ENCODE data around the gene CCND2.

The CCND2 gene

GRCh38 chr12:4270016-4270830 is 3.3 kb upstream of the CCND2 start:
- H3K27me3 ChIP-seq (ENCODE audit: insufficient read depth, low read length), result peaks cover 61% of the 10 kb centered on the region
- no peak overlapping the region for H2AFZ ChIP-seq (ENCODE audit: low read length, unreplicated experiment)
- no peaks in the 10 kb centered on the region for H3K36me3 ChIP-seq (ENCODE audit: insufficient read depth, low read length)
- H3K27ac ChIP-seq (ENCODE audit: low read depth, low read length), result no peak overlapping the region
- peak overlapping the region; percentile 98; the same call in 1 of the 2 replicates for H3K4me3 ChIP-seq (ENCODE audit: low read depth, low read length)
- H3K79me2 ChIP-seq (ENCODE audit: control insufficient read depth, insufficient read depth, low read length, unreplicated experiment), result peaks cover 14% of the 10 kb centered on the region
- H3K4me1 ChIP-seq (ENCODE audit: control insufficient read depth, insufficient read depth, low read length, unreplicated experiment), result peaks cover 5% of the 10 kb centered on the region

- no peaks in the 10 kb centered on the region for H3K36me3 ChIP-seq (ENCODE audit: insufficient read depth, low read length)
- H3K27me3 ChIP-seq (ENCODE audit: insufficient read depth, low read length), result peaks cover 53% of the 10 kb centered on the region
- H3K79me2 ChIP-seq (ENCODE audit: control insufficient read depth, insufficient read depth, low read length, unreplicated experiment), result peaks cover 16% of the 10 kb centered on the region
- H2AFZ ChIP-seq (ENCODE audit: low read length, unreplicated experiment), result peak overlapping the region; percentile 35
- H3K27ac ChIP-seq (ENCODE audit: low read depth, low read length), result no peak overlapping the region
- H3K4me3 ChIP-seq (ENCODE audit: low read depth, low read length), result peak overlapping the region; percentile 98
- H3K4me1 ChIP-seq (ENCODE audit: control insufficient read depth, insufficient read depth, low read length, unreplicated experiment), result peaks cover 8% of the 10 kb centered on the region
Observed at GRCh38 chr12:4270831-4271716, 2.5 kb upstream of the CCND2 start.

GRCh38 chr12:4271717-4272423 is 1.7 kb upstream of the CCND2 start:
- Histone ChIP-seq H3K27me3 (ENCODE audit: insufficient read depth, low read length) (peaks cover 46% of the 10 kb centered on the region), H2AFZ (ENCODE audit: low read length, unreplicated experiment) (peak overlapping the region; percentile 67), H3K36me3 (ENCODE audit: insufficient read depth, low read length) (no peaks in the 10 kb centered on the region), H3K4me3 (ENCODE audit: low read depth, low read length) (peak overlapping the region; percentile 98), H3K79me2 (ENCODE audit: control insufficient read depth, insufficient read depth, low read length, unreplicated experiment) (peaks cover 19% of the 10 kb centered on the region), H3K4me1 (ENCODE audit: control insufficient read depth, insufficient read depth, low read length, unreplicated experiment) (peaks cover 14% of the 10 kb centered on the region), H3K27ac (ENCODE audit: low read depth, low read length) (no peak overlapping the region)

GRCh38 chr12:4272424-4273272 is 914 bp upstream of the CCND2 start:
- peak overlapping the region; percentile 67 for H2AFZ ChIP-seq (ENCODE audit: low read length, unreplicated experiment)
- H3K27ac ChIP-seq (ENCODE audit: low read depth, low read length), result no peak overlapping the region
- peak overlapping the region; percentile 98 for H3K4me3 ChIP-seq (ENCODE audit: low read depth, low read length)
- no peaks in the 10 kb centered on the region for H3K36me3 ChIP-seq (ENCODE audit: insufficient read depth, low read length)
- peaks cover 17% of the 10 kb centered on the region for H3K4me1 ChIP-seq (ENCODE audit: control insufficient read depth, insufficient read depth, low read length, unreplicated experiment)
- peaks cover 38% of the 10 kb centered on the region for H3K27me3 ChIP-seq (ENCODE audit: insufficient read depth, low read length)
- H3K79me2 ChIP-seq (ENCODE audit: control insufficient read depth, insufficient read depth, low read length, unreplicated experiment), result peaks cover 19% of the 10 kb centered on the region

GRCh38 chr12:4273273-4273651 is 300 bp upstream of the CCND2 start:
- H3K27ac ChIP-seq (ENCODE audit: low read depth, low read length), result no peak overlapping the region
- H3K36me3 ChIP-seq (ENCODE audit: insufficient read depth, low read length), result no peaks in the 10 kb centered on the region
- peak overlapping the region; percentile 98 for H3K4me3 ChIP-seq (ENCODE audit: low read depth, low read length)
- peaks cover 18% of the 10 kb centered on the region for H3K4me1 ChIP-seq (ENCODE audit: control insufficient read depth, insufficient read depth, low read length, unreplicated experiment)
- peak overlapping the region; percentile 45 for H2AFZ ChIP-seq (ENCODE audit: low read length, unreplicated experiment)
- H3K27me3 ChIP-seq (ENCODE audit: insufficient read depth, low read length), result peaks cover 33% of the 10 kb centered on the region
- peaks cover 19% of the 10 kb centered on the region for H3K79me2 ChIP-seq (ENCODE audit: control insufficient read depth, insufficient read depth, low read length, unreplicated experiment)

DNA sequence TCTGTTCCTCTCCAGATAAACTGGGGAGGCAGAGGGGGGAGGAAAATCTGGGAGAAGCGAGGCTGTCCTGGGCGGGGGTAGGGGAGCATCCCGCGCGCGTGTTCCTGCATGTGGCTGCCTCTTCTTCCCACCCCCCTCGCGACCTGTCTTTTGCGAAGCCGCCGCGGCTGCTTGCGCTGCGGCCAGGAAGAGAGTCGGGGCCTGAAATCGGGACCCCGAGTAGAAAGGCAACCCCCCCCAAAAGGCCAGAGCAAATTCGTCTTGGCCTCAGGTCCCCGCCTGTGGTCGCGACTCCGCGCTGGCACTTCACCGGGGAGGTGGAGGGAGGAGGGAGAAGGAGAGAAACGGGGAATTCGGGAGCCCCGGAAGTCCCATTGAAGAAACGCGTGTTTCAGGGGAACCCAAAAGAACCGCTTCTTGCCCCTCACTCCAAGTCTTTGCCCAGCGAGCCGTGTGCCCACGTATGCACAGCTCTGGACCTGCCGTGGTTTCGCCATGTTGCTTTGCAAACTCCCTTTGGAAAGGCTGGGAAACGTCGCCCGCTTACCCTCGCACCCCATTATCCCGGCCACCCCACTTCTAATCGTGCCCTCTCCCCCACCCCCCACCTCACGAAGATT is 944 bp downstream of the CCND2 start:
- Histone ChIP-seq H3K4me3 (ENCODE audit: low read depth, low read length) (peak overlapping the region; percentile 98), H3K4me1 (ENCODE audit: control insufficient read depth, insufficient read depth, low read length, unreplicated experiment) (peaks cover 23% of the 10 kb centered on the region), H2AFZ (ENCODE audit: low read length, unreplicated experiment) (peak overlapping the region; percentile 64), H3K79me2 (ENCODE audit: control insufficient read depth, insufficient read depth, low read length, unreplicated experiment) (peaks cover 19% of the 10 kb centered on the region), H3K27me3 (ENCODE audit: insufficient read depth, low read length) (peaks cover 22% of the 10 kb centered on the region), H3K27ac (ENCODE audit: low read depth, low read length) (no peak overlapping the region; the same call in 1 of the 2 replicates), H3K36me3 (ENCODE audit: insufficient read depth, low read length) (peaks cover 2% of the 10 kb centered on the region; the same call in 1 of the 2 replicates)

DNA sequence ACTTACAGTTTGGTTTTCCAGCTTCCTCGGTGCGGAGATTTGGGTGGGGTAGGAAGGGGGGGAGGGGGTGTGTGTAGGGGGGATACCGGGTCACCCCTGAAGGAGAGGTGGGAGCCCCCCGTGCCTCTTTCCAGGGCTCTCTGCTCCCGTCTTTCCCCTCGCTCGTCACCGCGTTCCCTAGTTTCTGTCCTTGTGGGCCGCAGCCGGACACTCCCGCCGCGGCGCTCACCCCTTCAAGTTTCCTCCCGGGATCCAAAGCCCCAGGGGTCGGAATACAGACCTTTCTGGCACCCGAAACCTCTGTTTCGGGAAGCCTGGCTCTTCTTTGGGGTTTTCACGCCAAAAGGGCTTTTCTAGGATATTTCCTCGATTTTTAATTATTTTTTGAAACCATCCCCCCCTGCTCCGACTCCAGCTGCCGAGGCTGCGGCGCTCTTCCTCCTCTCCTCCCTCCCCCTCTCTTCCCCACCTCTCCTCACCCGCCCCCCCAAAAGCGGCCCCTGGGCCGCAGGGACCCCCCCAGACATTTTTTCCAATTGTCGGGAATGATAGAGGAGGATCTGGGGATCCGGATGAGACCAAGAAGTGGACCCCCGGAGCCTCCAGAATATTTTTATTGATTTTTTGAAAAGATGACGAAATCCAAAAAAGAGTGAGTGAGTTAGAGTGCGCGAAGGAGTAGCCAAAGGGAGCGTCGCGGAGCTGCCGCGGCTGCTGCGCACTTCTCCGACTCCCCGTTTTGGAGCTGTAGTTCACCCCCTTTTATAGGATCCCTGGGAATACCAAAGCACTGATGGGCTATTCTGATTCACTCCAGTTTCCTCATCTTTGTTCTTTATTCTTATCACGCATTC is 1.7 kb downstream of the CCND2 start:
- peaks cover 19% of the 10 kb centered on the region for H3K79me2 ChIP-seq (ENCODE audit: control insufficient read depth, insufficient read depth, low read length, unreplicated experiment)
- peaks cover 14% of the 10 kb centered on the region for H3K27me3 ChIP-seq (ENCODE audit: insufficient read depth, low read length)
- H3K4me3 ChIP-seq (ENCODE audit: low read depth, low read length), result peak overlapping the region; percentile 98
- peak overlapping the region; percentile 64 for H2AFZ ChIP-seq (ENCODE audit: low read length, unreplicated experiment)
- H3K4me1 ChIP-seq (ENCODE audit: control insufficient read depth, insufficient read depth, low read length, unreplicated experiment), result peaks cover 27% of the 10 kb centered on the region
- H3K27ac ChIP-seq (ENCODE audit: low read depth, low read length), result peak overlapping the region; percentile 61
- H3K36me3 ChIP-seq (ENCODE audit: insufficient read depth, low read length), result peaks cover 8% of the 10 kb centered on the region; the same call in 1 of the 2 replicates

DNA sequence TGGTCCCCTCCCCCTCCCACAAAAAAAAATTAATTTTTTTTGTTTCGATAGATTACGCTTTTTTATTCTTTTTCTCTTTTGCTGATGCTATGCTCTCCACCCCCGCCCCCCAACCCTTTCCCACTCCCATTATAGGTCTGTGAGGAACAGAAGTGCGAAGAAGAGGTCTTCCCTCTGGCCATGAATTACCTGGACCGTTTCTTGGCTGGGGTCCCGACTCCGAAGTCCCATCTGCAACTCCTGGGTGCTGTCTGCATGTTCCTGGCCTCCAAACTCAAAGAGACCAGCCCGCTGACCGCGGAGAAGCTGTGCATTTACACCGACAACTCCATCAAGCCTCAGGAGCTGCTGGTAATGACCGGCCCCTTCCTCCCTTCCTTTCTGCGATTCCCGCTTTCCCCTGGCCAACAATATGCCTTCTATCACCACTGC is 2.3 kb downstream of the CCND2 start:
- Histone ChIP-seq H3K27ac (ENCODE audit: low read depth, low read length) (no peak overlapping the region), H2AFZ (ENCODE audit: low read length, unreplicated experiment) (no peak overlapping the region), H3K79me2 (ENCODE audit: control insufficient read depth, insufficient read depth, low read length, unreplicated experiment) (peaks cover 19% of the 10 kb centered on the region), H3K36me3 (ENCODE audit: insufficient read depth, low read length) (peaks cover 8% of the 10 kb centered on the region; the same call in 1 of the 2 replicates), H3K4me1 (ENCODE audit: control insufficient read depth, insufficient read depth, low read length, unreplicated experiment) (peaks cover 32% of the 10 kb centered on the region), H3K27me3 (ENCODE audit: insufficient read depth, low read length) (peaks cover 8% of the 10 kb centered on the region), H3K4me3 (ENCODE audit: low read depth, low read length) (peak overlapping the region; percentile 98)
